GM18502 (cell line): Measurements from ENCODE around the gene LPCAT2.

Experiments used
- ATAC-seq: cut with Tn5 transposase; IDR thresholded peaks from one replicate; pipeline ENCODE4 v1.9.1; 2021; ENCODE audit warnings: mild to moderate bottlenecking; ENCODE audit not compliant: unreplicated experiment, poor library complexity

The LPCAT2 gene

DNA sequence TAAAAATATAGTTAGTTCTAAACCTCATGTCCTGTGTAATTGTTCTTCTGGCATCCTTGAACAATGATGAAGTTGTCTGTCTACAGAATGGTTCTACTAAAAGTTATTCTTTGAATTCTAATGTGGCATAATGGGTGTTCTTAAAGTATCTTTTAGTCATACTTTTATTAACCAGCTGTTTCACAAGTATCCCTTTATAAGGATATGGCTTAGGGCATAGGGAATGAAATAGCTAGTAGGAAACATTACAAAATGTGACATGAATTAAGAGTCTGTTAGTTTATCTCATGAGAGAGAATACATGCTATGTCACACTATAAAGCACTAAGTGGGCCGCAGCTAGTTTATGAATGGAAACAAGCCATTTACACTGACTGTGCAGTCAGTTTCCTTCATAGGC is 31.3 kb downstream of the LPCAT2 start:
- no peak for ATAC-seq

- no peak for ATAC-seq
Observed at GRCh38 chr16:55542459-55543082, 33.7 kb downstream of the LPCAT2 start.

DNA sequence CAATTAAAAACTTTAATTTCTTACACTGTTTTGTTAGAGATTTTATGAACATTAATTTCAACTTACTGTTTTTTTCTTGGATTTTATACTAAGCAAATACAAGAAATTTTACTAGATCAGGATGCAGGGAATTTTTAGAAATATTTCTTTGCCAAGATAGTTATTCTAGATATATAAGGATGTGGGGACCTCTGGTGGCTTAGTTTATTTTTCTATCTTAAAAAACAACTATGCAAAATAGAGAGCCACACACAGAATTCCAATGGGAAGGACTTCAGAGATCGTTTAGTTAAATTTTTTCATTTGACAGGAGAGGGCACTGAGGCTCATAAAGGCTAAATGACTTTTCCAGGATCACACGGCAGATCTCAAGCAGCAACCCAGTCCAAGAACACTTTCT is 34.6 kb downstream of the LPCAT2 start:
- ATAC-seq = no peak

DNA sequence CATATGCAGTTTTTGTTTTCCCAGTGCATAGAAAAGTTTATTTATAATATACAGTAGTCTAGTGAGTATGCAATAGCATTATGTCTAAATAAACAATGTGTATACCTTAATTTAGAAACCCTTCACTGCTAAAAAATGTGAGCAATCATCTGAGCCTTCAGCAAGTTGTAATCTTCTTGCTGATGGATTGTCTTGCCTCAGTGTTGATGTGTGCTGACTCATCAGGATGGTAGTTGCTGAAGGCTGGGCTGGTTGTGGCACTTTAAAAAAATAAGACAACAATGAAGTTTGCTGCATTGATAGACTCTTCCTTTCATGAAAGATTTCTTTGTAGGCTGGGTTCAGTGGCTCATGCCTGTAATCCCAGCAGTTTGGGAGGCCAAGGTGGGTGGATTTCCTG is 43.7 kb downstream of the LPCAT2 start:
- ATAC-seq = no peak

DNA sequence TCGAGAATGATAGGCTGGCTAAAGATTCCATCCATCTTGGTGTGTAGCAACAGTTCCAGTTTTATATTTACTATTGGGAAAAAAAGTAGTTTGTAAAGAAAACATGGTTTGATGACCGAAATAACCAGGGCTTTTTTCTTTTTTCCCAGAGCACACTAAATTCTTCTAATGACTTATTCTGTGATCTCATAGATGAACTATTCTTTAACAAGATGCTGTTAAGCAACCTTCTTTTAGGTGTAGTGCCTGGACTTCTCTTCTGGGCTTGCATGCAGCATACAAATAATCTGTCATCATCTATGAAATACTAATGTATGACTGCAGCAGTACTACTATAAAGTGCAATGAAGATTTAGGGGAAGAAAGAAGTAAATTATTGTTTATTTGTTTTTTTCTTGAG is 46.6 kb downstream of the LPCAT2 start:
- ATAC-seq = no peak

- no peak for ATAC-seq
Observed at GRCh38 chr16:55557186-55557585, 48.3 kb downstream of the LPCAT2 start.

GRCh38 chr16:55559233-55559632 is 50.4 kb downstream of the LPCAT2 start:
- ATAC-seq = no peak

DNA sequence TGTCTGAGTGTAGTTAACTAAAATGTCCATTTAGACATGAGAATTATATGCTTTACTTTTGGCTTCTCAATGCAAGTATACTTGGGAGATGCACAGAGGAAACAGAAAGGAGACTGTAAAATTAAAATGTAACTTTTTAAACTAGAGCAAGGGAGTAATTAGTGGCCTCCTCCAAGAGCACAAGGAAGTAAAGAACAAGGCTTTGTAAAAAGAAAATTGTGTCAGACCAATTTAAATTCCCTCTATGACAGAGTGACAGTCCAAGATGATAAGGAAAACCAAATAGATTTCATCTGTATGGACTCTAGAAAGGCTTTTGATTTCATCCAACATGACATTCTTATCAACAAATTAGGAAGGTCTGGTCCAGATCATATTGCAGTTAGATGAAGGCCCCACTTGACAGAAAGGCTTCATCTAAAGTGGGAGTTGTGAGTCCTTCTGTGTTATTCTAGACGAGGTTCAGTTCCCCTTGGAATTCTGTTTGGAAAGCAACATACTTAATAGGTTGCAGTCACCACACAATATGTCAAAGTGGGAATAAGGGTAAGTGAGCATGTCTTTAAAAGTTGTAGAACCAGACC is 51.2 kb downstream of the LPCAT2 start:
- no peak for ATAC-seq

- ATAC-seq = no peak
Observed at GRCh38 chr16:55561319-55561848, 52.5 kb downstream of the LPCAT2 start.

- ATAC-seq = no peak
Observed at GRCh38 chr16:55562936-55563335, 54.1 kb downstream of the LPCAT2 start.

DNA sequence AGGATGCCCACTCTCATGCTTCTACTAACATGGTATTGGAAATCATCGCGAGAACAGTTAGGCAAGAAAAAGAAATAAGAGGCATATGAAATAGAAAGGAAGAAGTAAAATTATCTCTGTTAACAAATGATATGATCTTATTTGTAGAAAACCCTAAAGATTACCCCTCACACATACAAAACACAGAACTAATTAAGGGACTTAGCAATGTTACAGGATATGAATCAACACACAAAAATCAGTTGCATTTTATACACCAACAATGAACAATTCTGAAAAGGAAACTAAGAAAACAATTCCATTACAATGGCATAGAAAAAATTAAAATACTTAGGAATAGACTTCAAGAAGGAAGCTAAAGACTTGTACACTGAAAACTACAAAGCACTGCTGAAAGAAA is 54.9 kb downstream of the LPCAT2 start:
- no peak for ATAC-seq

- no peak for ATAC-seq
Observed at GRCh38 chr16:55565086-55565485, 56.2 kb downstream of the LPCAT2 start.

DNA sequence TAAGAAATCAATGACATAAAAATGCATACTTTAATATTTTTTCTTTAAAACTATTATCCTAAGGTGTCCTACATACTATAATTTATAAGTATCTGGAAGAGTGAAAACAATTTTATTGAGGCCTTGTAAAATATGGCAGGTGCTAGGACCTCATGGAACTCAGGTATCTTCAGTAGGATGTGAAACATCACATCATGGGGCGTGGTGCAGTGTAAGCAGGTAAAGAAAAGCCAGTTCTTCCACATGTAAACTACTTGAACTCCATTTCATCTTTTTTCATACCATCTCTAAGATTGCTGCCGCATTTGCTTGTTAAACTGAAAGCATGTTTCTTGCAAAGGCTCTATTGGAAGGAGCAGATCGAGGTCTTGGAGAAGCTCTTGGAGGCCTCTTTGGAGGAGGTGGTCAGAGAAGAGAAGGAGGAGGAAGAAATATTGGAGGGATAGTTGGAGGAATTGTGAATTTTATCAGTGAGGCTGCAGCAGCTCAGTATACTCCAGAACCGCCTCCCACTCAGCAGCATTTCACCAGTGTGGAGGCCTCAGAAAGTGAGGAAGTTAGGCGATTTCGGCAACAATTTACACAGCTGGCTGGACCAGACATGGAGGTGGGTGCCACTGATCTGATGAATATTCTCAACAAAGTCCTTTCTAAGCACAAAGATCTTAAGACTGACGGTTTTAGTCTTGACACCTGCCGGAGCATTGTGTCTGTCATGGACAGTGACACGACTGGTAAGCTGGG is 57.7 kb downstream of the LPCAT2 start, which contains the start of gene CAPNS2:
Gene CAPNS2, plus strand, starts transcription at position 253 of the 744 bp plus-strand sequence. Its CDS starts 73 bp downstream, at position 326.
- ATAC-seq = no peak

DNA sequence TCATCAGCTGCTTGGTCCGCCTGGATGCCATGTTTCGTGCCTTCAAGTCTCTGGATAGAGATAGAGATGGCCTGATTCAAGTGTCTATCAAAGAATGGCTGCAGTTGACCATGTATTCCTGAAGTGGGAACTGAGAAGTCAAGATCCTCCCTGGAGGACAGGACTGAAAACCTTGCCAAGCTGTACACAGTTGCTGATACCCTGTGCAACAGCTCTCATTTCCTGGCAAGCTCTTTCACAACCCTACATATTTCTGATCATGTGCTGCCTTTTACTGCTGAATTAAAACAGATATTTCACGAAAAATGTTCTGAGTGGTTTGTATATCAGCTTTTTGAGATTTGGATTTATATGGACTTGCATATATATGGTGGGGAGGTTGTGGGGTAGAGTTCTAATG is 58.5 kb downstream of the LPCAT2 start:
- no peak for ATAC-seq

DNA sequence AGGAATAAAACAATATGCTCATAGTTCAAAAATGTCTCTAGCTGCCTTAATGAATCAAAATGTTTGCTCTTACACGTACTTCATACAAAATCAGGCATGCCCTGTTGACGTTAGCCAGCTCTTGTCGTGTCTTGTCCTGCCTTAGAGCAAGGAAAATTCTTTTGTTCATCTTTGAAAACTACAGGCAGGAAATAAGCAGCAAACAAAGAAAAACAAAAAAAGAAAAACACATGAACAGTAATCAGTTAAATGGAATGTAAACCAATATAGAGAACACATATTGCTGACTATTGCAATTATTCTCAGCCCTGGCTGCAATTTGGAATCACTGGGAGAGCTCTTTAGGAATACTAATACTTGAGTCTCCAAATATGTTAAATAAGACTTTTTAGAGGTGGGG is 59.3 kb downstream of the LPCAT2 start:
- no peak for ATAC-seq

DNA sequence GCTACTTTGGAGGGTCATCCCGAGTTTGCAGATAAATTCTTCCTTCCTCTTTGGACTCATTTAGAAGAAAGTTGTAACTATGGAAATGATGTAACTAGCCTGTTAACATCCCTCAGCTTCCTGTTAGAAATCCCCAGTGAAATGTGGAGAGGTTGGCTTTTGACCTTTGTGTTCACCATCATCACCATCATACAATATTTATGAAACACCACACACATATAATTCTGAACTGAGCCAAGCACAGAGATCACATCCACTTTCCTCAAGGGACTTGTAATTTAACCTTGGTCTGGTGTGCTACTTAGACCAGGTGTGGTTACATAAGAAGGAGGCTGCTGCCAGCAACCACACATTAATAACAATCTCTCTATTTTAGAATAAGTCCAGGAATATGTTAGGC is 60.2 kb downstream of the LPCAT2 start:
- no peak for ATAC-seq

DNA sequence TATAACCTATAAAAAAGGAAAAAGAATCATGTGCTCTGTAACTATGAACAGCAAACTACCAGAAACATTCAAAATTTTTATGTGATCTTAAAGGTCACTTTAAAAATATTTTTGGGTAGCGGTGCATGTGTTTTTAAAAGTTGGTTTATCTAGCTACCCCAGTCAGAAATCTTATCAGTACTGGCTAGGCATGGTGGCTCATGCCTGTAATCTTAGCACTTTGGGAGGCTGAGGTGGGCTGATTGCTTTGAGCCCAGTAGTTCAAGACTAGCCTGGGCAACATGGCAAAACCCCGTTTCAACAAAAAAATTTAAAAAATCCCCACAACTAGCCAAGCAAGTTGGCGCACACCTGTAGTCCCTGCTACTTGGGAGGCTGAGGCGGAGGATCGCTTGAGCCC is 61.3 kb downstream of the LPCAT2 start:
- ATAC-seq = no peak

DNA sequence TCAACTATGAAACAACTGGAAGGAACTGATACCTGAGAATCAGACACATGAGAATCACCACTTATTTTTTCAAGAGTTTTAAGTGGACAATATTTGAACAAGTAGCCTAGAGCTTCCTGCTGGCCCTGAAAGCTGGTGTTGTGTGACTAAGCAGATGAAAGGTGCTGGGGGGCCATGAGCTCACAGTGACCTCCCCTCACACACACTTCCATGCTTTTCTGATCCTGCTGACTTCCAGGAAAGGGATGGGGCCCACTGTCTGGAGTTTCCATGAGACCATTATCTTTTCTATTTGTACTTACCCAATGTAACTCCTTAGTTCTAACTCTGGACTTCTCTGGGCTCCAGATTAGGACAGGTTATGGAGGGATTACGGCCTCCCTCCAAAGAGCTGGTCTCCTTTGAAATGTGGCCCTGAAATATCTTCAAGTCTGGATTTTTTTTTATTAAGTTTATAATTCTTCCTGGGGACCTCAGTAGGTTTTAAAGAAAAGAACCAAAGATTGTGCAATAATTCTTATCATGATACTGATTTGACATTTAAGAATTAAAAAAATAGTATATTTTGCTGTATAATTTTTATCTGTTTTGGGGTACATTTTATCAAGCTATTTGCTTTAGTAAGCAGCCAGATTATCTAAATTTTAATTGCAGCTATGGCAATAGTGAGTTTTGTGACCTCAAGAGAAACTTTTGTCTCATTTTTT is 62.5 kb downstream of the LPCAT2 start:
- ATAC-seq = no peak

DNA sequence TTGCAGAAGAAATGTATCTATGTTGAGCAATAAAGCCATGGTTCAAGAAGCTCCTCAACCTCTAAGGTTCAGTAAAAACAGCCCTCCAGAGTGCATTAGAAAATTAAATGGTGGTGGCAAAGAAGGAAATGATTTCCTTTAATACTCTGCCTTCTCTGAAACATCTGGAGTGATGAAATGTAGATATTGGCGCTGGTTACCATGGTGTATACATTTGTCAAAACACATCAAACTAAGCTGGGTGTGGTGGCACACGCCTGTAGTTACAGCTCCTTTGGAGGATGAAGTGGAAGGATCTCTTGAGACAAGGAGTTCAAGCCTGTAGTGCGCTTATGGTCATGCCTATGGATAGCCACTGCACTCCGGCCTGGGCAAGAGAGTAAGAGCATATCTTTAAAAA is 63.6 kb downstream of the LPCAT2 start:
- no peak for ATAC-seq

GRCh38 chr16:55574811-55575210 is 65.9 kb downstream of the LPCAT2 start:
- ATAC-seq = no peak

GRCh38 chr16:55575496-55575895 is 66.6 kb downstream of the LPCAT2 start:
- no peak for ATAC-seq
